Activated CD4-positive, alpha-beta T cell treated with anti-CD3 and anti-CD28 coated beads for 4 hours (primary cell): Measurements from ENCODE around the gene PTAR1.

Experiments used
- DNase-seq, 2 donors: peaks; one replicate each; pipeline ENCODE4 v3.0.0-alpha.2; 2020

PTAR1 gene

DNA sequence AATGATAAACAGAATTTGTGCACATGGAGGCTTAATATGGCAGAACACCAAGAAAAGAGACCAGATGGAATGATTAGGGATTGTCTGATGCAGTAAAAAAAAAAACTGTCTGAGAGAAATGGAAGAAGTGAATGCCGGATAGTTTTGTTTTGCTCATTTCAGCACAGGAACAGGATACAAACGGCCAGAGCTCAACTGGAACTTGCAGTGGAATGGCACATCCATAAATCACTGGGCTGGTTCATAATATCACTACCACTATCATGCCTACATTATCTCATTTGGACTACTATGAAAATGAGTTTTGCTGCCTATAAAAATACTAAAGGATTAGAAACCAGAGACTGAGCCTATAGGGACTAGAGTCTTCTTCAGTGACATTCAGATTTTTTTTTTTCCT, 9.7 kb downstream of the PTAR1 start:
- no peak for DNase-seq

DNA sequence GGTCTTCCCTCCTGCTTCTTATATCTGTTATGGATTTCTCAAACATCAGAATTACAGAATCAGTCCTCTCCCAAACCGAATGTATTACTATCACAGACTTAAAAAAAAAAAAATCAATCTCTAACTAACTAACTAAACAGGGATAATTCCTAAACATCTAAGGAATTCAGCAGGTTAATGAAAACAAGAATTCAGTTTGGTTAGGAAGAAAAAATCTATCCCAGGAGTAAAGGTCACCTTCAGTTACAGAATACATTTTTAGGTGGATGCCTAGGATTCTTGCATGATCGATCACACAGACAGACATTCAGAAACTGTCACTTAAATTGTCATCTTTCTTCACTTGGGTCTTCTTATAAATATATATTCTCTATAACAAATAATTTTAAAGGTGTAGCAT, 11.5 kb downstream of the PTAR1 start:
- DNase-seq = no peak

DNA sequence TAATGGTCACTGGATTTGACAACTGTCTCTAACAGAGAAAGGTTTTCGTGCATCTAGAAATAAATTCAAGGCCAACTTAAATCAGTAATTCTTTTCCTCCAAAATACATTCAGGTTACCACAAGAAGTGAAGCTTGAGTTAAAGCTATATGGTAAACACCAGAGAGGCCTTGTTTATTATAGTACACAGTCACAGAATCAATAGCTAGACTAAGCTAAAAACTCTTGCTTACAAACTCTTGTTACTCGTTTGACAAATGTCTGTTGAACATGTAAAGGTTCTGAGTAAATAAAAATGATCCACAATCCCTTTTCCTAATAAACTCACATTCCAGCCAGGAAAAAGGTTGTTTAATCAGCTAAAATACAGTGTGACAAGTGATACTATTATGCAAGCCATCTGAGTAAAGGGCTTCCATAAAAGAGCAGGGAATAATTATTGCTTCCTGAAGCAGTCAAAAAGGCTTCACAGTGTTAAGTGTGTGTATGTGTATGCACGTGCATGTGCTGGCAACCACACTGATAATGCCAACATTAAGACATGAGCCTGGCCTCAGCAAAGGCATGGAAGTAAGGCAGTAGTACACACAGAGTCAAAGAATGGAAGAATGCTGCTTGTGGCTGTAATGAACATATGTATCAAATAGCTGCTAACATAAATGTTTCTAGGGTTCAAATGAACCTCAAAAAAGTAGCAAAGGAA, 12.8 kb downstream of the PTAR1 start:
- no peak for DNase-seq

DNA sequence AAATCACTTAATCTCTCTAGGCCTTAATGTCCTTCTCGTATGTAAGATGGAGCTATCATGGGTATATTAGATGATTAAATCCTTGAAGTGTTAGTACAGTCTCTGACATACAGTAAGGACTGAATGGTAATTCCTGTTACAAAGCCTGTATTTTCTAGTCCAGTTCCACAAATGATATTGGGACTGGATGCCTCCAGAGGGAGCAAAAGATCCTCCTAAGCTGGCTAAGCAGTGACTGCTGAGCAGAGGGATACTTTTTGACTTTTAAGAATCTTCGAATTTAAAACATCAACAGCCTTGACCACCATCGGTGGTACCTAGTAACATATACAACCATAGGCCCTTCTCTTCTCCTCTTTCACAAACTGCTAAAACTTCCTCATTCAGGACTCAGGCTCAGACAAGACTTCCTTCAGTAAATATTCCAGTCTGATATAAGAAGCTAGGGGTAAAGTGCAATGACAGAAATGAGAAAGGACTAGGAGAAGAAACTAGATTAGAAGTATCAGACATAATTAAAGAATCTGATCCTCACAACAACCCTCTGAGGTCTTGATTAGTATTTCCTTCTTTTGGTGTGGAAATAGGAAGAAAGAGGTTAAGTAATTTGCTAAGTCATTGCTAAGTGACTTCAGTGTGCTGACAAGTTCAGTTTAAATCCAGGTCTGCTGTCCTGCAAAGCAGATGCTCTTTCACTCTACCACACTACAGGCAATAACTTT, 13.9 kb downstream of the PTAR1 start:
- DNase-seq = no peak

DNA sequence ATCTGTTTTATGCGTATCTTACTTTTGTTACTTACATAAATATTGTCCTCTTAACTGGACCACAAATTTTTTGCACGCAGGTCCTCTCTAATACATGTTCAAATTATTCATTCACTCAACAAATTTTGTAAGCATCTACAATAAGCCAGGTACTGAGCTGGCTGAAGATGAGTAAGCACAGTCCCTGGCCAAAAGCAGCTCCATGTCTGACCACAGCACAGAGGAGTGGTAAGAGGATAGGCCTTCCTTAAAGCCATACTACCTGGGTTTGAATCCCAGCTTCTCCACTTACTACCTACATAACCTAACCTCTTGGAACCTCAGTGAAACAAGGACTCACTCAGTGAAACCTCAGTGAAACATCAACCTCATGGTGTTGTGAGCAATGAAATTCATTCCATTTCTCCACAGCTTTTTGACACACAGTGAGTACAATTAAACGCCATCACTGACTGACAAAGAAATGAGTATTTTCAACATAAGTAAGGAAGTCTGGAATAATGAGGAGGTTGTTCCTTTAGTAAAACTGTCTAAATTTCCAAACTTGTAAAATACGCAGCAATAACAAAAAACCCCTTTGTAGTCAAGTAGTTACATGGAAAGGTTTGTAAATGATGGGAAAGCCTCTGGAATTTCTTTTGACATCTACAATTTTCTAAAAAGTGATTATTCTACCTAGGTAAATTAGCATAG, 15.0 kb downstream of the PTAR1 start:
- no peak for DNase-seq

DNA sequence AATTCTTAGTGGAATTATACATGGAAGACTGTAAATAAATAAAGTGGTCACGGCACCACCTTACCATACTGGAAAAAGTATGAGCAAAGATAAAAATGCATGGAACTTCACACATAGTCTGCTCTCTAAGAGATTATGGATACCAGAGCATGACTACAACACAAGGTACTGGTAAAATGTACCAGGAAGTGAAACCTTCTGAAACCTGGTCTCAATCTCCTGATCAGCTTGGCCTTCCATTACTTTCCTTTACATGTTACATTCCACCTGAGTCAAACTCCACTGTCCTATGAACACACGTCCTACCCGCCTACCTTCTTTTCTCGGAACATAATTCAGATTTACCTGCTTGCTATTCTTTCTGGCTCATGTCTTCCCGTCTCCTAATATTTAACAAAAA, 15.9 kb downstream of the PTAR1 start:
- DNase-seq = no peak

DNA sequence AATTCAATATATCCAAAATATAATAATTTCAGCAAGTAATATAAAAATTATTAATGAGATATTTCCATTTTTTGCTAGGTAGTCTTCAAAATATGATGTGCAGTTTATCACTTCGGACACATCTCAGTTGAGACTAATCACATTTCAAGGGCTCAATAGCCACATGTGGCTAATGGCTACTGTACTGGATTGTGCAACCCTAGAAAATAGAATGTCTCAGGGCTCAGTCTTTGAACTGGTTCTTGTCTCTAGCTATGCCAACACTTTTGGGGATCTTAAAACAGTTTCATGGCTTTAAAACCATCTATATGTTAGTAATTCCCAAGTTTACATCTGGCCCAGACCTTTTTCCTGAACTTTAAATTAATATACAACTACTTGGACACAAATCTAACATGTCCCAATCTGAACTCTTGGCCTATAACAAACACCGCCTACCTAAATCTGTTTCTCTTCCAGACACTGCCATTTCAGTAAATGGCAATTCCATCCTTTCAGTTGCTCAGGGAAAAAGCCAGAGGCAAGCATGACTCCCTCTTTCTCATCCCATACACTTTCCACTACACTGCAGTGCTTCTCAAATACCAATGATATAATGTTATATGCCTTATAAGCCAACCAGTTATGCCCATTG, 18.8 kb downstream of the PTAR1 start:
- no peak for DNase-seq

DNA sequence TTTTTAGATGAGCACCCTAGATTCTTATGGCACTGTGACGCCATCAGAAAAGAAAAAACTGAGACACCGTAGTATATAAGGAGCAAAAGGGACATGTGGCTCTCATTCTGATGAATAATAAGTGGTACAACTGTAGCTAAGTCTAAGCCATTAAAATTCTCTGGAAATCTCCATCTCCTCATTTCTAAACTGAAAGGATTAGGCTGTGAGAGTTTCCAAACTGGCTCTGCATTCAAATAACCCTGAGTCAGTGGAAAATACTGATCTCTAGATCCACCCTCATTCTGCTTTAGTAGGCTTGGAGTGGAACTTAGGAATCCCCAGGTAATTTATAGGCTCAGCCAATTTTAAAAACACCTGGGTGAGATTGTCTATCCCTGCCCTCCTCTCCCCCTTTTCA, 28.5 kb downstream of the PTAR1 start:
- DNase-seq = no peak

DNA sequence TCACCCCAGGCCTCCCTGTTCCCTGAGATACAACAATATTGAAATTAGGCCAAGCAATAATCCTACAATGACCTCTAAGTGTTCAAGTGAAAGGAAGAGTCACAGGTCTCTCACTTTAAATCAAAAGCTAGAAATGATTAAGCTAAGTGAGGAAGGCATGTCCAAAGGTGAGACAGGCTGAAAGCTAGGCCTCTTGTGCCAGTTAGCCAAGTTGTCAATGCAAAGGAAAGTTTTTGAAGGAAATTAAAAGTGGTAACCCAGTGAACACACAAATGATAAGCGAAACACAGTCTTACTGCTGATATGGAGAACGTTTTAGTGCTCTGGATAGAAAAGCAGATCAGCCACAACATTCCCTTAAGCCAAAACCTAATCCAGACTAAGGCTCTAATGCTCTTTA, 39.8 kb downstream of the PTAR1 start:
- no peak for DNase-seq

DNA sequence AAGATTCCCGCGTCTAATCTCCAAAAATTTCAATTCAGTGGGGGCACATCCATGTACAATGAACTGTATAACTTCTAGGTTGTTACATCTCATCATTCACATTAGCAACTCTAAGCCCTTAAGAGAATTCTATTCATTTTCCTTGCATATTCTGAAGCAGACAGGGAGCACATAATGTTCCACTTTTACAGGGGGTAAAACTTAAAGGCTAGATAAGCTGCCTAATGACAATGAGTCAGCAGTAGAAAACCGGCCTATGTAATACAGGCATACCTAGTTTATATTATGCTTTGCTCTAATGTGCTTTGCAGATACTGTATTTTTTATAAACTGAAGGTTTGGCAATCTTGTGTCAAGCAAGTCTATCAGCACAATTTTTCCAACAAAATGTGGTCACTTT, 40.4 kb downstream of the PTAR1 start:
- no peak for DNase-seq

DNA sequence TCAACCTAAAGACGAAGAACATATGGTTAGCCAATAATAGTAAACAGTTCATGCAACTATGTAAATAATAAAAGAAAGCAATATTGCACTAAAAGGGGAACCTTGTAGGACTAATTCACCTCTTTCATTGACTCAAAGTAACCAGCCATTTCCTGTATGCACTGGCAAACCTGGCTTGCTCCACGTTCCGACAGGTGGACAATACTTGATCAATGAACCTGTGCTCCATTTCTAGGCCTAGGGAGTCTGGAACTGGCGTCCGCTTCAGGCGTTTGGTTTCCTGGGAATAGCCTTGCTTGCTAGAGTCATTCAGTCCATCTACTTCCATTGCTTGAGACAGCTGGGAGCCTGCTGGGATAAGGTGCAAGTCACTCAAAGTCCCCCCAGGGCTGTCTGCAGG, 41.6 kb downstream of the PTAR1 start:
- DNase-seq = no peak

DNA sequence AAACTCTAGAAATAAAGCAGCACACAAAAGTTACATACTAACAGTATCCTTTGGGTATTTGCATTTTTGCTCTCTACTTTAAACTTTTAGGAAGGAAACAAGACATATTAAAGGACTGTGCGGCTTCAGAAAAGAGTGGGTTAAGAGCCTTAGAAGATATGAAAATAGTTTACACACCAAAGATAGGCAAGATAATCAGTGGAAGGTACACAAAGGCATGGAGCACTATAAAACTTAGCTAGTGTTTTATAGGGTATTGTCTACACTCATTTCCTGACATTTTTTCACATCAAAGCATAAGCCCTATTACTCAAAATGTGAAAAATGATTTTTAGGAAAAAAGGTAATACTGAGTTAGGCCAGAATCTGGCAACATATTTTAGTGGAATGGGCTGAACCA, 44.0 kb downstream of the PTAR1 start:
- DNase-seq = no peak

DNA sequence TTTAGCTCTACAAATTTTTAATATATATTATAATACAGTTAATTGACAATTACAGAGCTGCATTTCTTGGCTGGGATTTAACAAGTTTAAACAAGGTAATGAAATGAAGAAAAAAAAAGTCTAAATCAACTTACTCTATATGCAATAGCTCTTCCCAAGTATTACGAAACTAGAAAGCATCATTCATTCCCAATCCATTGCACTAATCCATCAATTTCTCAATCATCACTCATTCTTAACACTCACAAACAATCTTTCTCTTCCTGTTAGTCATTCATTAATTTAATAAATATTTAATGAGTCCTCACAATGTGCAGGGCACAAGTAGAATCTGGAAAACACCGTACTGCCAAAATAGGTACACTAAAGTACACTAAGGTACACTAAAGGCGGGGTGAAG, 44.7 kb downstream of the PTAR1 start:
- DNase-seq = no peak

DNA sequence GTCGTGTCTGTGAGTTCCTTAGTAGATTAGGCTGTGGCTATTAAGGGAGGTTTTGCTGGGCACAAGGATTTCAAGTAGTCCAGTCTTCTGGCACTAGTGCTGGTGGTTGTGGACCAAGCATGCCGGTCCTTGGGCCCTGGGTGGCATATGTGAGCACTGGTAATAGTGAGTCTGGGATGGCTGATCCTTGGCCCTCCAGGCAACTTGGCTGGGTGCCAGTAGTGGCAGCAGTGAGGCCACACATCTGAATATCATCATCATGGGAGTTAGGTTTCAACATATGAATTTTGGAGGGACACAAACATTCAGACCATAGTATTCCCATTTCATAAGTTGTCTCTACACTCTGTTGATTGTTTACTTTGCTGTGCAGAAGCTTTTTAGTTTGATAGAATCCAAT, 62.3 kb downstream of the PTAR1 start:
- no peak for DNase-seq

DNA sequence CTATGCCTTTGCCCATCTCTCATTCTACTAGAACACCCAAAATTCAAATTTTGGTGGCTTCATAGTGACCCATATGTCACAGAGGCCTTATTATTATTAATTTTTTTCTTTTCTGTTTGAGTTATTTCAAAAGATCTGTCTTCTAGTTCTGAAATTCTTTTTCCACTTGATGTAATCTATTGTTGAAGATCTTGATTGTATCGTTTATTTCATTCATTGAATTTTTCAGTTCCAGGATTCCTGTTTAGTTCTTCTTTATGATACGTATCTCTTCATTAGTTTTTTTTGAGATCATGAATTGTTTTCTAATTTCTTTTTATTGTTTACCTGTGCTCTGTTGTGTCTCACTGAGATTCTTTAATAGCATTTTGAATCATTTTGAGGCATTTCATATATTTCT, 63.0 kb downstream of the PTAR1 start:
- DNase-seq = no peak

DNA sequence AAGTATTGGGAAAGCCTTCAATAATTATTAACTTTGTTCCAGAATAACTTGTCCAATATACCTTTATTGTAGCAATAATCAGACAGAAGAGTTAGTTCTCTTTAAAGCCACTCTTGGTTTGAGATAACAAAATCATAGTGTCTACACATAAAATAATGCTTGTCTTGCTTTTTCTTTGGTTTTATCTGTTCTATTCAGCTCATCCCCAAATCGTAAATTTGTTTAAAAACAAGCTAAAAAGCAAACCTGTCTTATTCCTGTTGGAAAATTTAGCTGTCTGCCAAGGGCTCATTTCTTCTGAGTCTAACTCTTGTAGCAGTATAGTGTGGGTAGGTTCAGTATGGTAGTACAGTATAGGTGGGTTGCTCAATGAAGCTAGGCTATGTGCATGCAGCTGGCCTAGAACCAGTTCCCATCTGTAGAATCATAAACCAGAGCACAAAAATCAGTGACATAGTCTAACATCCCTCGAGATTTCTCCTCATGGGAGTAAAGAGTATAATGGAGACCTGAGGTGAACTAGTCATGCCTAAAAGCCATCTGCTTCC, 69.7 kb downstream of the PTAR1 start:
- DNase-seq = no peak

DNA sequence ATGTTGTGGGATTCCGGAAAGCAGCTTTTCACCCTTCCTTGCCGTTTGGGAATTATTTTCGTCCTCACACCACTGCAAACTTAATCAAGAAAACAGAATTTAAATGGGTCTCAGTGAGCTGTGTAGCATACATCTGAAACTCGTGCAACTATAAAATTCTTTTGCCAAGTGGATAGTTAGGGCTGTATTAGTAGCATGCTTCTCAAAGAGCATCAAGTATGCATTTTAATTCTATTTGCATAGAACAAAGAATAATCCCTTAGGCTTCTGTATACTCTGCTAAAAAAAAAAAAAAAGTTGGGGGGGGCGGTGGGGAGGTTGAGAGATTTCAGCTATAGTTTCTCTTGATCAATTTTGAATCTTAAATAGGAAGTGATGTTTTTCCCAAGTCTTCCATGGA, 75.9 kb downstream of the PTAR1 start:
- DNase-seq = no peak

DNA sequence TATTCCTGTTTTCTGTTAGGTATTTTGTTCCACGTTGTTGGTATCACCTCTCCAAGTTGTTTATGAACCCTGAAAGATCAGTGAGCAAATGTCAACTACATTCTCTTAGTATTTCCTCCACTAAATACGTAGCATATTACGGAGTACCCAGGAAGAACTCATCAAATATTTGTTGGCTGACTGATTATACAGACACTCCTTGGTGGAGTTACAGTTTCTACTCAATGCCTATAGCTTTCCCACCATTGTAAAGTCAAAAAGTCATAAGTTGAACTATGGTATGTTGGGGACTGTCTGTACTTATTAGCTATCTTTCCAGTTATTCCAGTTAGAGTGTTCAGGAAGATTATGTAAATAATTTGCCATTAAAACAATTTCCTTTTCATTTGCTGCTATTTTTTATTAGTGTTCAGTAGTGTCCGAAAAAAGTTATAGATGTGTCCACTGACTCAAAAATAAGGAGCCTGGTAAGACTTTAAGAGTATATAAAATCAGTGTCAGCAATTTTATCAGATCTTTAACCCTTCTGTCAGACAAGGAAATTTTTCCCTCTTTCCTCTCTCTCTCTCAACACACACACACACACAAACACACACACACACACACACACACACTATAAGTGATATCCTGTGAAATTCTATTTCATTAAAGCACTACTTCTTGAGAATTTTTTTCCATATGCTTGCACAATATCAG, 80.8 kb downstream of the PTAR1 start:
- no peak for DNase-seq

DNA sequence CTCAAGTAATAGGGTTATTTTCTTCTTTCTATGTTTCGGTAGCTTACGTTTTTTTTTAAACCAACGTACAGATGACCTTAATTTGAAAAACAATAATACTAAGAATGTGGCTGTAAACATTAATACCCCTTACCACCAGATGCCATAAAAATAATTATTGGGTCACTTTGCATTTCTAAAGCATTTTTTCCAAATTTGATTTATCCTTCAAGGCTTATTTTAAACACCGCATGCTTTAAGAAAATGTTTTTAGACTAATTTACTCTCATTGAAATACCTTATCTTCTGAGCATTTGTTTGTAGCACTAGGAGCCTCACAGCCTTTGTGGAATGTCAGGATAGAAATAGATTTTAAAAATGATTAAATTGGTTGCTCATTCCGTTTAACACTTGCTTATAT, 81.9 kb downstream of the PTAR1 start:
- no peak for DNase-seq

DNA sequence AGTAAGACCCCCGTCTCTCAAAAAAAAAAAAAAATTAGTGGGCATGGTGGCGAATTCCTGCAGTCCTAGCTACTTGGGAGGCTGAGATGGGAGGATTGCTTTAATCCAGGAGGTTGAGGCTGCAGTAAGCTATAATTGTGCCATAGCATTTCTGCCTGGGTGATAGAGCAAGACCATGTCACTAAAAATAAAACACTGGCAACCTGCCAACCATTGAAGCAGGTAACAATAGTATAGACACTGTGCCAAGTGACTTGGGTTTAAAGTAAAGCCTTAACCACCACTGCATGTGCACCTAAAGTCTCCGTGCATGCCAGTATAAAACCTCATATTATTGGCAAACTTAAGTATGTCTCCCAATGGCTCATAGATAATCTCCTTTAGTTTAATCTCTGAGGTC, 84.2 kb downstream of the PTAR1 start:
- DNase-seq = no peak

DNA sequence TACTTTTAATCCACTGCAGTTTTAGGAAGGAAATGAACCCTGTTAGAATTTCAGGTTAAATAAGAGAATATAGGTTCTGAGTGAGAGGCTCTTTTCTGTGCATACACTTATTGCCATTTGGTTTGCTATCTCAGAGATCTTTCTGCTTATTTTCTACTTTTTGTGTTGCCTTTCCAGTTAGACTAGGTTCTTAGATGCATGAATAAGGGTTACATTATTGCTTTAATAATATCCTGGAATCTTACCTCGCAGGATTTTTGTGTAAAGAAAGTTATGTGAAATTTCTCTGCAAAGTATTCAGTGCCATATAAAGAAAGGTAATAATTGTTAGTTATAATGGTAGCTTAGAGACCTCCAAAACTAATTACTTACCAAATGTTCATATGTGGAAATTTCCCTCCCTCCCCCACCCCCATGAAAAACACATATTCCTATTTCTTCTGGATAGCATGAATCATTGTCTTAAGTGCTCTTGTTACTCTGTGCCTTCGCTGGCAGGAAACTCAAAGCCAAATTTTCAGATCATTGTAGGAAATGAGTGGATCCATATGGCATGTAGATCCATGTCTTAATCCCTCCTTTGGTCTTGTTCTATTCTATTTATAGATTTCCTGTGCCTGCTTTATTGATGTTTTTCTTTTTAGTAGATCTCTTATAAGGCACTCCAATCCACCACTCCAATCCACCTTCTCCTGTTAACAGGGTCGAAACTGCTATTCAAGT, 84.9 kb downstream of the PTAR1 start:
- DNase-seq = no peak

DNA sequence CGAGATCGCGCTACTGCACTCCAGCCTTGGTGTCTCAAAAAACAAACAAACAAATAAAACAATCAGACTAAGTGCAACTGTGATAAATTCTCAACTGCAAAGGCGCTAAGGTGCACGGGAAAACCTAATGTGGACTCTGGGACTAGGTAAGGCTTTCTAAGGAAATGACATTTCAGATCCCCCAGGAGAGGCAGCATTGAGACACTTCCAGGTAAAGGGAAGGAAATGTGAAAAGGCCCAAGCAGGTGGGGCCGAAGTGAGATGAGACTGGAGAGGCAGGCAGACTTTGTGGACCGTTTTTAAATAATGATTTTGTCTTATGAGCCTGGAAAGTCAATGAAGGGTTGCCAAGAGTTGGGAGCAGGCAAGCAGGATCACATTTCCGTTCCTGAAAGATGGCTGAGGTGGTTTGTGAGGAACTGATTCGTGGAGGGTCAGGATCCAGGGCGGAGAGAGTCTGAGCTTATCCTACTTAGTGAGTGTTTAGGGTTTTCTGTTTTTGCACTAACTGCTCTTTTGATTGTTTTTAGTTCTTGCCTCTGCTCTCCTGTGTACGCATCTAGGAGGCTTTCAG, 85.6 kb downstream of the PTAR1 start:
- DNase-seq = no peak
